Testis (tissue), 2 donors: Measurements from ENCODE around the gene ASB18.

Experiments used
- CTCF ChIP-seq, 3 experiments: fragments of 450-650 bp in 2 of 3; fragments of 200-600 bp in 1 of 3; sonication (generic) in 1 of 3; IDR thresholded peaks; one replicate each; pipeline ENCODE4 v1.5.1; 2016 to 2019; ENCODE audit warnings: antibody characterized with exemption in 3 of 3, mild to moderate bottlenecking in 2 of 3, moderate library complexity in 1 of 3
- POLR2A ChIP-seq: fragments of 450-650 bp; IDR thresholded peaks from one replicate; pipeline ENCODE4 v1.6.1; 2017; ENCODE audit warnings: antibody characterized with exemption, mild to moderate bottlenecking, moderate library complexity

DNA sequence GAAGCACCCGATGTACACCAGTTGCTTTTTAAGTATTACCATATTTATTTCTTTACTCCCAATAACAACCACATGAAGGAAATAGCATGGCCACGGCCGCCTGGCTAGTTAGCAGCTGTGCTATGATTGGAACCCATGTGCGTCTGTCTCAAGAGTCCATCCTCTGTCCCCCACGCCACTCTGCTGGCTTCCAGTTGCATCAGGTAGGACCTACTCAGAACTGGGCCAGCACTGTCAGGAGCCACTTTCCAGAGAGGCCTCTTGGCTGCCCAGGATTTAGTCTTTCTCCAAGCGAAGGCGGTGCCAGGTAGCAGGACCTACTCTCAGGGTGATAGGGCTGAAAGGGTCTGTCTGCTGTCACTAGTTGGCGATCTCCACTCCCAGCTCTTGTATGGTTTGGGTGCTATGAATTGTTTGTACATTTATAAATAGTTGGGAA, 22.1 kb downstream of the ASB18 start:
- TF ChIP-seq CTCF (IDR thresholded peaks at IDR 0.05) (no peak), POLR2A (no peak)
